ENCODE results near the gene ZNF746. TPM values are rescaled to one million over a fixed set of nuclear protein-coding genes. Genes with fewer than 3 reads are reported as not detected.

The ZNF746 gene
- total and polyA plus RNA-seq, 2 of the 13 experiments (the other 11 are each of a cell fraction or from before 2014, with no cell fraction given): 3.8 to 8.1 TPM

DNA sequence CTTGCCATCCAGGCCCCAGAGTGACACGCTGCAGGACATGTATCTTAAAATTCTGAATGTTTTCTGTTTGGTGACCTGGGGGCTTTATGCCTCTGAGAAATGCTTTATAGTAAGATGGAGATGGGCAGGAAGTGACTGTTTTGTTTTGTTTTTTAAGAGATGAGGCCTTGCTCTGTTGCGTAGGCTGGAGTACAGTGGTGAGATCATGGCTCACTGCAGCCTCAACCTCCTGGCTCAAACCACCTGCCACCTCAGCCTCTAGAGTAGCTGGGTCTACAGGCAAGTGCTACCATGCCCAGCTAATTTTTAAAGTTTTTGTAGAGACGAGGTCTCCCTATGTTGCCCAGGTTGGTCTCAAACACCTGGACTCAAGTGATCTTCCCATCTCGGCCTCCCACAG lies 57.4 kb downstream of the ZNF746 start:
- in situ Hi-C loops (cut with HindIII; ENCODE audit: extremely low pct_ligation_motif_present, low pct_unique_long_range_greater_than_20kb) (no loop called here), intact Hi-C loops (cut with micrococcal nuclease; ENCODE audit: unreplicated experiment) (no loop called here)
- ATAC-seq: no peak
- no peak for FAIRE-seq
- ChIA-PET POLR2A (no interaction called here), CTCF (ENCODE audit: low intra/inter-chr PET ratio, low total read pairs) (no interaction called here)
- no peaks in the 10 kb centered on the region for H3K79me2 ChIP-seq (ENCODE audit: insufficient read depth, low read length)
- no peak for DNase-seq (ENCODE audit: low spot score)
- no peaks in the 10 kb centered on the region for H3K27me3 ChIP-seq (ENCODE audit: control insufficient read depth in 1 of 2, insufficient read depth in 2 of 2, low read length in 2 of 2)
- no peaks in the 10 kb centered on the region for H3K4me1 ChIP-seq (ENCODE audit: insufficient read depth, low read length)
- BruUV-seq (replicated peaks): no TSS peak
- no peaks in the 10 kb centered on the region for H4K20me1 ChIP-seq (ENCODE audit: insufficient read depth, low read length)
- no peak overlapping the region for H3K27ac ChIP-seq (ENCODE audit: extremely low read length, insufficient read depth, low read length)
- H3K4me3 ChIP-seq (replicated peaks in 1 of 3; ENCODE audit: insufficient read depth in 1 of 3, low read depth in 2 of 3, low read length in 3 of 3): no peak overlapping the region
- H3K4me2 ChIP-seq (ENCODE audit: low read depth, low read length): no peak overlapping the region
- no peaks in the 10 kb centered on the region for H3K9me3 ChIP-seq (ENCODE audit: low read length)
- WGBS (ENCODE audit: low lambda C conversion rate): 74% methylated on average over 4 of the region's 4 CpGs
- peaks cover 8 to 46% of the 10 kb centered on the region in 2 experiments; a peak in 4 of 5 replicates for H3K36me3 ChIP-seq (replicated peaks in 1 of 2; ENCODE audit: control insufficient read depth in 1 of 2, insufficient read depth in 2 of 2, low read length in 2 of 2)
- H2AFZ ChIP-seq (ENCODE audit: low read length): no peak overlapping the region
- no peak overlapping the region for H3K9ac ChIP-seq (ENCODE audit: insufficient read depth, low read depth, low read length)
- TF ChIP-seq ZNF564 (CRISPR knock-in tag; IDR thresholded peaks at IDR 0.05) (no peak), ZNF501 (CRISPR knock-in tag; IDR thresholded peaks at IDR 0.05) (no peak), PATZ1 (CRISPR knock-in tag; IDR thresholded peaks at IDR 0.05) (no peak), HOXA5 (CRISPR knock-in tag; IDR thresholded peaks at IDR 0.05) (no peak), STAG1 (CRISPR knock-in tag; IDR thresholded peaks at IDR 0.05) (no peak), ZKSCAN1 (IDR thresholded peaks at IDR 0.05; ENCODE audit: low read length) (no peak), ZNF329 (CRISPR knock-in tag; IDR thresholded peaks at IDR 0.05; ENCODE audit: low read depth) (no peak), ZNF337 (CRISPR knock-in tag; IDR thresholded peaks at IDR 0.05; ENCODE audit: borderline replicate concordance, low read depth) (no peak), ZBTB43 (CRISPR knock-in tag; conservative IDR thresholded peaks at IDR 0.05) (no peak), ZNF674 (CRISPR knock-in tag; IDR thresholded peaks at IDR 0.05; ENCODE audit: low read depth) (no peak), ZNF207 (IDR thresholded peaks at IDR 0.05; ENCODE audit: borderline replicate concordance) (no peak), ZNF367 (CRISPR knock-in tag; IDR thresholded peaks at IDR 0.05; ENCODE audit: borderline replicate concordance) (no peak), ELK4 (CRISPR knock-in tag; IDR thresholded peaks at IDR 0.05; ENCODE audit: borderline replicate concordance) (no peak)
- TF ChIP-seq, protein P1, sequence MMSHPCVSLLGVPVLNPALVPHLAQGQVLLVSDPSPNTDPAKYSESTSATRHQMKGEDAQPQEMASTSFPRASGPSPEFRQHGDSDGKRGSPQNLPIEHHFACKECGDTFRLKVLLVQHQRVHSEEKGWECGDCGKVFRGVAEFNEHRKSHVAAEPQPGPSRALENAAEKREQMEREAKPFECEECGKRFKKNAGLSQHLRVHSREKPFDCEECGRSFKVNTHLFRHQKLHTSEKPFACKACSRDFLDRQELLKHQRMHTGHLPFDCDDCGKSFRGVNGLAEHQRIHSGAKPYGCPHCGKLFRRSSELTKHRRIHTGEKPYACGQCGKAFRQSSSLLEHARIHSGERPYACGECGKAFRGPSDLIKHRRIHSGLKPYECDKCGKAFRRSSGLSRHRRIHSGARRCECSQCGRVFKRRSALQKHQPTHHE (CRISPR knock-in tag; IDR thresholded peaks at IDR 0.05; ENCODE audit: borderline replicate concordance): no peak
- TF ChIP-seq, protein P2, sequence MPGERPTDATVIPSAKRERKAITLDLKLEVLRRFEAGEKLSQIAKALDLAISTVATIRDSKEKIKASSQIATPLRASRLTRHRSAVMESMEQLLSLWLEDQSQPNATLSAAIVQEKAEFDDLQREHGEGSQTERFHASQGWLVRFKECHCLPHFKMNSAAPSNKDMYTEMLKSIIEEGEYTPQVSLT (CRISPR knock-in tag; IDR thresholded peaks at IDR 0.05; ENCODE audit: borderline replicate concordance, low read depth): no peak
- TF ChIP-seq, protein P3, sequence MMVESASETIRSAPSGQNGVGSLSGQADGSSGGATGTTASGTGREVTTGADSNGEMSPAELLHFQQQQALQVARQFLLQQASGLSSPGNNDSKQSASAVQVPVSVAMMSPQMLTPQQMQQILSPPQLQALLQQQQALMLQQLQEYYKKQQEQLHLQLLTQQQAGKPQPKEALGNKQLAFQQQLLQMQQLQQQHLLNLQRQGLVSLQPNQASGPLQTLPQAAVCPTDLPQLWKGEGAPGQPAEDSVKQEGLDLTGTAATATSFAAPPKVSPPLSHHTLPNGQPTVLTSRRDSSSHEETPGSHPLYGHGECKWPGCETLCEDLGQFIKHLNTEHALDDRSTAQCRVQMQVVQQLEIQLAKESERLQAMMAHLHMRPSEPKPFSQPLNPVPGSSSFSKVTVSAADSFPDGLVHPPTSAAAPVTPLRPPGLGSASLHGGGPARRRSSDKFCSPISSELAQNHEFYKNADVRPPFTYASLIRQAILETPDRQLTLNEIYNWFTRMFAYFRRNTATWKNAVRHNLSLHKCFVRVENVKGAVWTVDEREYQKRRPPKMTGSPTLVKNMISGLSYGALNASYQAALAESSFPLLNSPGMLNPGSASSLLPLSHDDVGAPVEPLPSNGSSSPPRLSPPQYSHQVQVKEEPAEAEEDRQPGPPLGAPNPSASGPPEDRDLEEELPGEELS (CRISPR knock-in tag; IDR thresholded peaks at IDR 0.05): no peak
